Panc1 (cell line): ENCODE data around the gene ANKRD66. TPM values are rescaled to one million over a fixed set of nuclear protein-coding genes. Genes with fewer than 3 reads are reported as not detected.

Experiments
- ATAC-seq: fragments of 200-7000 bp; cut with Tn5 transposase; 2 replicates; pipeline ENCODE4 v1.9.1; 2020; ENCODE audit warnings: mild to moderate bottlenecking, moderate library complexity
- BruUV-seq: library from RNA; stranded (reverse); fragments of 400-500 nt; replicated peaks from 2 replicates; lab custom pipeline; 2021; lab: Mats Ljungman, UMichigan
- CTCF ChIA-PET: fragments of 300-600 bp; sonication (Branson Sonifier 250); formaldehyde crosslinking; loops from one replicate; lab custom pipeline; 2022; ENCODE audit warnings: antibody characterized with exemption; lab: Charles Lee
- POLR2A ChIA-PET: fragments of 300-600 bp; sonication (Branson Sonifier 250); formaldehyde crosslinking; loops from one replicate; lab custom pipeline; 2022; ENCODE audit warnings: antibody characterized with exemption; lab: Charles Lee
- DNase-seq: peaks from one replicate; pipeline ENCODE4 v3.0.0-alpha.2; 2010; ENCODE audit warnings: low read depth, low spot score
- H3K27ac ChIP-seq: 2 replicates; pipeline ENCODE4 v1.5.1; 2011; ENCODE audit warnings: mild to moderate bottlenecking, low read length, inconsistent platforms
- H3K27me3 ChIP-seq: fragments of 200-500 bp; sonication (Bioruptor generic); 2 replicates; pipeline ENCODE4 v1.6.0; 2014; ENCODE audit warnings: low read length, inconsistent platforms; ENCODE audit not compliant: control insufficient read depth, insufficient read depth
- H3K36me3 ChIP-seq: fragments of 200-500 bp; sonication (Bioruptor generic); 2 replicates; pipeline ENCODE4 v1.5.1; 2014; ENCODE audit warnings: inconsistent platforms, mild to moderate bottlenecking, low read length, moderate library complexity; ENCODE audit not compliant: control insufficient read depth, insufficient read depth
- H3K4me1 ChIP-seq: 2 replicates; pipeline ENCODE4 v1.5.1; 2011; ENCODE audit warnings: inconsistent platforms, mild to moderate bottlenecking, low read length, moderate library complexity; ENCODE audit not compliant: control insufficient read depth, insufficient read depth
- H3K4me3 ChIP-seq, 2 experiments: 2 replicates each; pipeline ENCODE4 v1.5.1; 2011 to 2012; ENCODE audit warnings: low read depth in 2 of 2, low read length in 2 of 2, mild to moderate bottlenecking in 2 of 2, inconsistent platforms in 1 of 2, moderate library complexity in 1 of 2
- H3K9me3 ChIP-seq: fragments of 200-500 bp; sonication (Bioruptor generic); 2 replicates; pipeline ENCODE4 v1.5.1; 2014; ENCODE audit warnings: low read depth, mild to moderate bottlenecking, inconsistent platforms, low read length, moderate library complexity; ENCODE audit not compliant: control insufficient read depth, insufficient read depth
- POLR2AphosphoS5 ChIP-seq: IDR thresholded peaks from 2 replicates; pipeline ENCODE4 v1.6.1; 2012; ENCODE audit warnings: mild to moderate bottlenecking, low read depth, low read length, moderate library complexity
- SIN3A ChIP-seq: IDR thresholded peaks from 2 replicates; pipeline ENCODE4 v1.6.1; 2012; ENCODE audit warnings: low read depth, mild to moderate bottlenecking, low read length, moderate library complexity, borderline replicate concordance; ENCODE audit not compliant: insufficient read depth
- TCF7L2 ChIP-seq: IDR thresholded peaks from 2 replicates; pipeline ENCODE4 v1.6.1; 2011; ENCODE audit warnings: mild to moderate bottlenecking, low read depth, low read length, inconsistent platforms
- in situ Hi-C: cut with HindIII; loops from 2 replicates; pipeline ENCODE4 v1.10.0; 2016; ENCODE audit warnings: low sequenced_read_pairs, low pct_unique_long_range_greater_than_20kb
- intact Hi-C: fragments of 100-400 bp; cut with micrococcal nuclease; formaldehyde crosslinking; loops from one replicate; pipeline ENCODE4 v1.10.0; 2022; ENCODE audit not compliant: unreplicated experiment
- total RNA-seq: library from RNA; stranded (reverse); gene quantifications from one replicate; pipeline ENCODE4 v1.2.1, GENCODE V29; 2021; ENCODE audit not compliant: unreplicated experiment
- TF ChIP-seq, protein P1 (sequence below): fragments of 450-650 bp; IDR thresholded peaks from 2 replicates; pipeline ENCODE4 v1.5.1; 2017; ENCODE audit warnings: mild to moderate bottlenecking
- TF ChIP-seq, protein P2 (sequence below), 2 experiments: IDR thresholded peaks; 2 replicates each; pipeline ENCODE4 v1.6.1; 2011 to 2012; ENCODE audit warnings: low read depth in 2 of 2, control low read depth in 1 of 2, low read length in 1 of 2, mild to moderate bottlenecking in 1 of 2, moderate library complexity in 1 of 2; ENCODE audit not compliant: insufficient read depth in 1 of 2

The ANKRD66 gene
- total RNA-seq, 1 experiment from 2014 or later = not detected

GRCh38 chr6:46751658-46752057, 4.9 kb downstream of the ANKRD66 start:
- no peaks in the 10 kb centered on the region for H3K4me1 ChIP-seq
- in situ Hi-C loops = no loop called here
- ChIA-PET POLR2A (no interaction called here), CTCF (no interaction called here)
- no TSS peak for BruUV-seq
- ATAC-seq (no peak), DNase-seq (no peak)
- intact Hi-C loops = no loop called here
- no peaks in the 10 kb centered on the region for H3K36me3 ChIP-seq
- H3K9me3 ChIP-seq = no peaks in the 10 kb centered on the region
- no peak overlapping the region for H3K4me3 ChIP-seq
- no peak overlapping the region for H3K27ac ChIP-seq
- H3K27me3 ChIP-seq = no peaks in the 10 kb centered on the region; the same call in 1 of the 2 replicates
- TF ChIP-seq SIN3A = no peak
- TF ChIP-seq, protein P1, sequence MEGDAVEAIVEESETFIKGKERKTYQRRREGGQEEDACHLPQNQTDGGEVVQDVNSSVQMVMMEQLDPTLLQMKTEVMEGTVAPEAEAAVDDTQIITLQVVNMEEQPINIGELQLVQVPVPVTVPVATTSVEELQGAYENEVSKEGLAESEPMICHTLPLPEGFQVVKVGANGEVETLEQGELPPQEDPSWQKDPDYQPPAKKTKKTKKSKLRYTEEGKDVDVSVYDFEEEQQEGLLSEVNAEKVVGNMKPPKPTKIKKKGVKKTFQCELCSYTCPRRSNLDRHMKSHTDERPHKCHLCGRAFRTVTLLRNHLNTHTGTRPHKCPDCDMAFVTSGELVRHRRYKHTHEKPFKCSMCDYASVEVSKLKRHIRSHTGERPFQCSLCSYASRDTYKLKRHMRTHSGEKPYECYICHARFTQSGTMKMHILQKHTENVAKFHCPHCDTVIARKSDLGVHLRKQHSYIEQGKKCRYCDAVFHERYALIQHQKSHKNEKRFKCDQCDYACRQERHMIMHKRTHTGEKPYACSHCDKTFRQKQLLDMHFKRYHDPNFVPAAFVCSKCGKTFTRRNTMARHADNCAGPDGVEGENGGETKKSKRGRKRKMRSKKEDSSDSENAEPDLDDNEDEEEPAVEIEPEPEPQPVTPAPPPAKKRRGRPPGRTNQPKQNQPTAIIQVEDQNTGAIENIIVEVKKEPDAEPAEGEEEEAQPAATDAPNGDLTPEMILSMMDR = no peak
- TF ChIP-seq, protein P2, sequence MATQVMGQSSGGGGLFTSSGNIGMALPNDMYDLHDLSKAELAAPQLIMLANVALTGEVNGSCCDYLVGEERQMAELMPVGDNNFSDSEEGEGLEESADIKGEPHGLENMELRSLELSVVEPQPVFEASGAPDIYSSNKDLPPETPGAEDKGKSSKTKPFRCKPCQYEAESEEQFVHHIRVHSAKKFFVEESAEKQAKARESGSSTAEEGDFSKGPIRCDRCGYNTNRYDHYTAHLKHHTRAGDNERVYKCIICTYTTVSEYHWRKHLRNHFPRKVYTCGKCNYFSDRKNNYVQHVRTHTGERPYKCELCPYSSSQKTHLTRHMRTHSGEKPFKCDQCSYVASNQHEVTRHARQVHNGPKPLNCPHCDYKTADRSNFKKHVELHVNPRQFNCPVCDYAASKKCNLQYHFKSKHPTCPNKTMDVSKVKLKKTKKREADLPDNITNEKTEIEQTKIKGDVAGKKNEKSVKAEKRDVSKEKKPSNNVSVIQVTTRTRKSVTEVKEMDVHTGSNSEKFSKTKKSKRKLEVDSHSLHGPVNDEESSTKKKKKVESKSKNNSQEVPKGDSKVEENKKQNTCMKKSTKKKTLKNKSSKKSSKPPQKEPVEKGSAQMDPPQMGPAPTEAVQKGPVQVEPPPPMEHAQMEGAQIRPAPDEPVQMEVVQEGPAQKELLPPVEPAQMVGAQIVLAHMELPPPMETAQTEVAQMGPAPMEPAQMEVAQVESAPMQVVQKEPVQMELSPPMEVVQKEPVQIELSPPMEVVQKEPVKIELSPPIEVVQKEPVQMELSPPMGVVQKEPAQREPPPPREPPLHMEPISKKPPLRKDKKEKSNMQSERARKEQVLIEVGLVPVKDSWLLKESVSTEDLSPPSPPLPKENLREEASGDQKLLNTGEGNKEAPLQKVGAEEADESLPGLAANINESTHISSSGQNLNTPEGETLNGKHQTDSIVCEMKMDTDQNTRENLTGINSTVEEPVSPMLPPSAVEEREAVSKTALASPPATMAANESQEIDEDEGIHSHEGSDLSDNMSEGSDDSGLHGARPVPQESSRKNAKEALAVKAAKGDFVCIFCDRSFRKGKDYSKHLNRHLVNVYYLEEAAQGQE (IDR thresholded peaks at IDR 0.05; ENCODE audit: insufficient read depth in 1 of 2, low read depth in 2 of 2, low read length in 1 of 2) = no peak
- no peak for TF ChIP-seq POLR2AphosphoS5
- TF ChIP-seq TCF7L2 = no peak

- no peak overlapping the region for H3K4me3 ChIP-seq
- DNase-seq = no peak
- no peaks in the 10 kb centered on the region for H3K9me3 ChIP-seq
- ChIA-PET CTCF (no interaction called here), POLR2A (no interaction called here)
- peaks cover 2% of the 10 kb centered on the region; the same call in 1 of the 2 replicates for H3K27me3 ChIP-seq
- no peak overlapping the region for H3K27ac ChIP-seq
- no peak for ATAC-seq
- intact Hi-C loops (no loop called here), in situ Hi-C loops (no loop called here)
- H3K4me1 ChIP-seq = no peaks in the 10 kb centered on the region
- no TSS peak for BruUV-seq
- H3K36me3 ChIP-seq = no peaks in the 10 kb centered on the region
- TF ChIP-seq POLR2AphosphoS5 (no peak), TCF7L2 (no peak), SIN3A (no peak)
- TF ChIP-seq, protein P2 (IDR thresholded peaks at IDR 0.05; ENCODE audit: insufficient read depth in 1 of 2, low read depth in 2 of 2, low read length in 1 of 2) = no peak
- TF ChIP-seq, protein P1 = no peak
These were observed 9.1 kb downstream of the ANKRD66 start for GRCh38 chr6:46755865-46756264.
